IPS-15b (cell line): Measurements from ENCODE around the gene SLCO3A1.

Experiments used
- H3K27me3 ChIP-seq: one replicate; pipeline ENCODE4 v1.6.1; 2013; ENCODE audit warnings: low read length; ENCODE audit not compliant: control insufficient read depth, insufficient read depth
- H3K36me3 ChIP-seq: one replicate; pipeline ENCODE4 v1.6.1; 2013; ENCODE audit warnings: low read length; ENCODE audit not compliant: control insufficient read depth, insufficient read depth
- H3K4me1 ChIP-seq: one replicate; pipeline ENCODE4 v1.6.1; 2013; ENCODE audit warnings: mild to moderate bottlenecking, low read length; ENCODE audit not compliant: control insufficient read depth, insufficient read depth
- H3K4me3 ChIP-seq: one replicate; pipeline ENCODE4 v1.5.1; 2013; ENCODE audit warnings: low read depth, low read length
- H3K9ac ChIP-seq: one replicate; pipeline ENCODE4 v1.6.1; 2013; ENCODE audit warnings: low read depth, mild to moderate bottlenecking, low read length
- H3K9me3 ChIP-seq: one replicate; pipeline ENCODE4 v1.6.1; 2013; ENCODE audit warnings: mild to moderate bottlenecking, low read length; ENCODE audit not compliant: control insufficient read depth, insufficient read depth

SLCO3A1 gene

GRCh38 chr15:92105611-92106010, 252.1 kb downstream of the SLCO3A1 start:
- no peaks in the 10 kb centered on the region for H3K27me3 ChIP-seq
- no peaks in the 10 kb centered on the region for H3K9me3 ChIP-seq
- no peaks in the 10 kb centered on the region for H3K36me3 ChIP-seq
- no peak overlapping the region for H3K9ac ChIP-seq
- H3K4me1 ChIP-seq: peaks cover 7% of the 10 kb centered on the region
- H3K4me3 ChIP-seq: no peak overlapping the region

- H3K4me3 ChIP-seq: no peak overlapping the region
- H3K27me3 ChIP-seq: peaks cover 2% of the 10 kb centered on the region
- H3K9me3 ChIP-seq: no peaks in the 10 kb centered on the region
- no peaks in the 10 kb centered on the region for H3K36me3 ChIP-seq
- peaks cover under 1% of the 10 kb centered on the region for H3K4me1 ChIP-seq
- H3K9ac ChIP-seq: no peak overlapping the region
Measured at GRCh38 chr15:92107510-92107909, 254.0 kb downstream of the SLCO3A1 start.

GRCh38 chr15:92109191-92109873, 255.8 kb downstream of the SLCO3A1 start:
- Histone ChIP-seq H3K4me3 (no peak overlapping the region), H3K27me3 (peaks cover 3% of the 10 kb centered on the region), H3K4me1 (peaks cover 8% of the 10 kb centered on the region), H3K36me3 (no peaks in the 10 kb centered on the region), H3K9ac (no peak overlapping the region), H3K9me3 (no peaks in the 10 kb centered on the region)

GRCh38 chr15:92111291-92111690, 257.8 kb downstream of the SLCO3A1 start:
- H3K4me3 ChIP-seq: no peak overlapping the region
- H3K27me3 ChIP-seq: peaks cover 6% of the 10 kb centered on the region
- H3K9ac ChIP-seq: no peak overlapping the region
- H3K4me1 ChIP-seq: peaks cover 12% of the 10 kb centered on the region
- no peaks in the 10 kb centered on the region for H3K36me3 ChIP-seq
- H3K9me3 ChIP-seq: no peaks in the 10 kb centered on the region

- Histone ChIP-seq H3K9me3 (no peaks in the 10 kb centered on the region), H3K27me3 (peaks cover 6% of the 10 kb centered on the region), H3K36me3 (no peaks in the 10 kb centered on the region), H3K4me3 (no peak overlapping the region), H3K9ac (no peak overlapping the region), H3K4me1 (peaks cover 15% of the 10 kb centered on the region)
Measured at GRCh38 chr15:92111751-92112150, 258.2 kb downstream of the SLCO3A1 start.

- no peak overlapping the region for H3K4me3 ChIP-seq
- no peaks in the 10 kb centered on the region for H3K36me3 ChIP-seq
- H3K9me3 ChIP-seq: no peaks in the 10 kb centered on the region
- H3K27me3 ChIP-seq: peaks cover 6% of the 10 kb centered on the region
- H3K9ac ChIP-seq: no peak overlapping the region
- H3K4me1 ChIP-seq: peaks cover 18% of the 10 kb centered on the region
Measured at GRCh38 chr15:92112180-92112579, 258.7 kb downstream of the SLCO3A1 start.

- H3K4me3 ChIP-seq: no peak overlapping the region
- peaks cover 6% of the 10 kb centered on the region for H3K27me3 ChIP-seq
- no peak overlapping the region for H3K9ac ChIP-seq
- no peaks in the 10 kb centered on the region for H3K9me3 ChIP-seq
- peaks cover 24% of the 10 kb centered on the region for H3K4me1 ChIP-seq
- H3K36me3 ChIP-seq: no peaks in the 10 kb centered on the region
Measured at GRCh38 chr15:92112711-92113110, 259.2 kb downstream of the SLCO3A1 start.

GRCh38 chr15:92113832-92114231, 260.3 kb downstream of the SLCO3A1 start:
- Histone ChIP-seq H3K9ac (no peak overlapping the region), H3K36me3 (no peaks in the 10 kb centered on the region), H3K9me3 (no peaks in the 10 kb centered on the region), H3K27me3 (peaks cover 6% of the 10 kb centered on the region), H3K4me1 (peaks cover 32% of the 10 kb centered on the region), H3K4me3 (no peak overlapping the region)

GRCh38 chr15:92115834-92116233, 262.3 kb downstream of the SLCO3A1 start:
- no peaks in the 10 kb centered on the region for H3K36me3 ChIP-seq
- no peak overlapping the region for H3K4me3 ChIP-seq
- H3K27me3 ChIP-seq: peaks cover 6% of the 10 kb centered on the region
- no peaks in the 10 kb centered on the region for H3K9me3 ChIP-seq
- peaks cover 37% of the 10 kb centered on the region for H3K4me1 ChIP-seq
- H3K9ac ChIP-seq: no peak overlapping the region

- Histone ChIP-seq H3K9ac (no peak overlapping the region), H3K27me3 (peaks cover 6% of the 10 kb centered on the region), H3K4me1 (peaks cover 37% of the 10 kb centered on the region), H3K9me3 (no peaks in the 10 kb centered on the region), H3K4me3 (no peak overlapping the region), H3K36me3 (no peaks in the 10 kb centered on the region)
Measured at GRCh38 chr15:92116330-92116729, 262.8 kb downstream of the SLCO3A1 start.

- no peaks in the 10 kb centered on the region for H3K36me3 ChIP-seq
- H3K9ac ChIP-seq: no peak overlapping the region
- H3K4me1 ChIP-seq: peaks cover 37% of the 10 kb centered on the region
- H3K27me3 ChIP-seq: peaks cover 4% of the 10 kb centered on the region
- peaks cover 3% of the 10 kb centered on the region for H3K9me3 ChIP-seq
- no peak overlapping the region for H3K4me3 ChIP-seq
Measured at GRCh38 chr15:92117261-92117731, 263.8 kb downstream of the SLCO3A1 start.

- Histone ChIP-seq H3K27me3 (peaks cover 4% of the 10 kb centered on the region), H3K4me1 (peaks cover 36% of the 10 kb centered on the region), H3K36me3 (no peaks in the 10 kb centered on the region), H3K4me3 (peak overlapping the region; percentile 16), H3K9ac (no peak overlapping the region), H3K9me3 (peaks cover 4% of the 10 kb centered on the region)
Measured at GRCh38 chr15:92118162-92118935, 264.8 kb downstream of the SLCO3A1 start.
